GM19395 (cell line): ENCODE results near the gene RAD51.

Experiments used
- ATAC-seq: cut with Tn5 transposase; IDR thresholded peaks from one replicate; pipeline ENCODE4 v1.9.1; 2021; ENCODE audit warnings: mild to moderate bottlenecking, moderate library complexity; ENCODE audit not compliant: unreplicated experiment

Gene RAD51

DNA sequence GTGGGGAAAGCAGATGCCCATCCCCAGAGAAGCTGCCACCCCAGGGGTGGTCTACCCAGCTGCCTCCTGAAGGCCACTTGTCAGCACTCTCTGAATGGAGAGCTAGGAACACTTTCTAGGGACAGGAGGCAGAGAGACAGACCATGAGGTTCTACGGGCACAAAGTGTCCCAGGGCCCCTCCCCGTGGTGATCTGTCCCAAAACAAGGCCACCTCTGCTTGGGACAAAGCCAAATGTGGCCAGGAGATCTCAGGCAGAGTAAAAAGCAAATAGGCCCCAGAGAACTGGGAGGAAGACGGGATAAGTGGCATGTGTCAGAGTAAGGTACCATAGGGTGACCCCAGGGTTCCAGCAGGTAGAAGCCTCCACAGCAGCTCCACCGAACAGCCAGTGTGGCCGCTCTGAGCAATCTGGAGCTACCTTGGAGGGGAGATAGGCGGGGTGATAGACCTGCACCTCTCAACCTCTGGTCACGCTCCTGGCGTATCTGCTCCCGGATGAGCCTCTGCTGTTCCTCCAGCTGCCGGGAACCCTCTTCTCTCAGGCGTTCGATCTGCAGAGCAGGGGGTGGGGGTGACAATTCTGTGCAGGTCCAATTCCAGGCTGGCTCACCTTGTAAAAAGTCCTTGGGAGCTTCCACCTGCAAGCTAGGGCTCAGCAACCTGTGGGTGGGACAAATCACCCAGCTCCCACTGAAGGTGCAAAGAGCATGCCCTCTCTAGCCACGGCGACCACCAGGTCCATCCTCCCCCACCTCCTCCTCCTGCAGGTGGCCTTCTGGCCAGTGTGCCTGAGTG, 81.0 kb downstream of the RAD51 start:
- no peak for ATAC-seq

DNA sequence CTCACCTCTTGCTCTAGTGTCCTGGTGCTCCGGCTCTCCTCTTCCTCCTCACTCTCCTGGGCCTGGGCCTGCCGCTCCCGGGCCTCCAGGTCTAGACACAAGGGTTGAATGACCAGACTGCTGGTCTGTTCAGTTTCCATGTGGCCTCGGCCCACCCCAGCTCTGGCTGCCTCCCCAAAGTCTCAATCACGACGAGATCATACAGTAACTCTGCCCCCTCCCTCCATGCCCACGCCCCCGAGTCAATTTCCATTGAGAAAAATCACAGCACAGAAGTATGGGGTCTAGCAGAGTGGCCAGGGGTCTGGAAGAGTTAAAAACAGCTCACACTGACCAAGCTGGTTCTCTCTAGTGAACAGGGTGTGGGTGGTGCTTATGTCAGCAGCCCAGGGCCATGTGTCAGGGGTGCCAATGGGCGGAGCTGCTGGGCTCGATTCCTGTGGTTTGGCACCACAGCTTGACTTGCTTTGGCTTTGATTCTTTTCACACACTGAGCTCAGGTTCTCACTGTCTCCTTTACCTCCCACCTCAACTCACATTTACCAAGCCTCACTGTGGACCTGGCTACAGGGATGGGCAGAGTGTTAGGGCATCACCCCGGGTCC, 81.7 kb downstream of the RAD51 start:
- no peak for ATAC-seq
